Kasumi-1 (cell line): ENCODE measurements around the gene SSR3.

Experiments
- DNase-seq, 2 experiments: peaks; one replicate each; lab custom pipeline; 2025; lab: John Stamatoyannopoulos, UW

Gene SSR3

DNA sequence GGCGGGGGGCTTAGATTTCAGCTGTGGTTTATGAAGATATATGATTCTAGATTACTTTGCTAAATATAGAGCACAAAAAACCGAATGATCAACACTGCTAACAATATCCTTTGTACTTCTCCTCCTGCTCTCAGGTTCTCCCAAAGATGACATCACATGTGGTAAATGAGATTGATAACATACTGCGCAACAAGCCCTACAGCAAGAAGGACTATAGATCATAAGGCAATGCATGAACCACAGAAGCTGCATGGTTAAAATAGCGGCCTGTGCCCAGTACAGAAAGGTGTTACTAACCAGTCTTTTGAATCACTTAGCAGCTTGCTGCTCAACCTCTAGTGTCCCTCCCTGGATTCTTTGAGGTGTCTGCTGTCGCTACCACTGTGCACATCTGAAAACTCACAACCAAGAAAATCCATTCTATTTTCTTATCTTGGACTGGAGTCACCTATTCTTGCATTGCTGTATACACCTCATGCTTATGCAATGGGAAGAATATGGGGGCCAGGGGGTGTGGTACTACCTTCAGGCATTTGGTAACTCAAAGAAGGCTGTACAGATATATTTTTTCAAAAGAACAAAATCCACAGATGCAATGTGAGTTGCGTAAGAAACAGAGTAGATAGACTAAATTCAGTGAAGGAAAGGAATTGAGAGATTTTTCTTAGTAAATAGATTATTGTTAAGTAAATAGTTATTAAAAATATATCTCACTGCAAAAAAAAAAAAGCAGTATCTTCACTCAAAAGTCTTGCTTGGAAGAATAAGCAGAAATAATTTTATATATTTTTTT lies 18.2 kb downstream of the SSR3 start:
- no peak for DNase-seq

DNA sequence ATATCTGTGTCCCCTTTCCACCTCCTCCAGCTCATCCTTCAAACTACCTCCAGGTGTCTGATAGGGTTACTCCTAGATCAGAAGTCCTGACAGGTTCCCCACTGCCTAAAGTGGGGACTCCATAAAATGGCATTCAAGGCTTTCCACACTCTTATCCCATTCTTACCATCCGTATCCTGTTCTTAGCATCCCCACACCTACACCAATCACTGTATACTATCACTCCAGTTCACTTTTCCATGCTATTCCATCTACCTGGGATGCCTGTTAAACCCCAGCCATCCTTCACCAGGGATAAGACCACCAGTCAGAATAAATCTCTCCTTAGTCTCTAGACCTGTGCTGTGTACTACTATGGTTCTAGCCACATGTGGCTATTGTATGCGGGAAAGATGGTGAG lies 19.1 kb downstream of the SSR3 start:
- DNase-seq = no peak

- peak; percentile 51 to 67 for DNase-seq
Measured at GRCh38 chr3:156535162-156535627, 19.7 kb downstream of the SSR3 start.

DNA sequence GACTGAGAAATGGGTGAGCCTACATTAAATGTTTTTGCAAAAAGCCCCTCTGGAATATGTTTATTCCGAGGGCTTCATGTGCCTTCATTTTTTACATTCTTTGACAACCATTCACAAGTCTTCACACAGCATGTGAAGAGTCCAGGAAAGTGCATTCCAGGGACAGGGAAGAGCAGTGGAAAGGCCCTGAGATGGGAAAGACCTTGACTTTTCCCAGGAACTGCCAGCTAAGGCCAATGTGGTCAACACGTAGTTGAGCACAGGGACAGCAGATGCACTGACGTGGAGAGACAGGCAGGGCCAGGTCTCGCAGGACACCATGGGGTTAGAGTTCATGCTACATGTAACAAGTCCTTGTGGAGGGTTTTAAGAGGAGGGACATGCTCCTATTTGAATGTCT lies 21.7 kb downstream of the SSR3 start:
- no peak for DNase-seq

GRCh38 chr3:156532730-156533129 lies 22.2 kb downstream of the SSR3 start:
- DNase-seq = no peak

DNA sequence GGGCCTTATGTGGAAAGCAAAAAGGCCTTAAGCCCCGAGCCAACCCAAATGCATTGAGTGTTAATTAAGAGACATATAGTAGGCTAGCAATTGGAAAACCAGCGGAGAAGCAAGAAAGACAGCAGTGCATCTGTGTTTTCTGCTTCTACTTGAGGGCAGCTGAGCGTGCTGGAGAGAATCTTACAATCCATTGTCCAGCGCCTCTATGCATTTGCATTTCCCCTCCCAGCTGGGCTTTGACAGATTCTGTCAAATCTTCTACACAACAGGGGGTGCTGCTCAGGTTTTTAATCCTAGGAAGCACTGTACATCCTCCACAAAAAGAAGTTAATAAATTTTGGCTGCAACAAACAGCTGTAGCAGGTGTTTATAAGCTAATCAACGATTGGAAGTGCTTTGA lies 23.9 kb downstream of the SSR3 start:
- no peak for DNase-seq

DNA sequence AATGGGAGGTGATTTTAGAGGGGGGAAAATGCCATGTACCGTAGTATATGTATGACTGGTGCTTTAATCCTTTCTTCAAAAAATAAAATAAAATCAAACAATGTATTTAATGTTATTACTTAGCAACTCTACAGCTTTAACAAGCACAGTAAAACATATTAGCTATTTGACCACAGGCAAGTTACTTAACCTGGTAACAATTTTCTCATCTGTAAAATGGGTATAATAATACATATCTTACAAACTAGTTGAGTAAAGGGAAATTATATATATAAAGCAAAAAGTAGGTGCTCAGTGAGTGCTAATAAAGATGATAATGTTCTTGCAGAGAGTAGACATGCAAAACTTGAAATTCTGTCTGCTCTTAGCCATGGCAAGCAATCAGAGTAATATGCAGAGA lies 27.9 kb downstream of the SSR3 start:
- DNase-seq = no peak

DNA sequence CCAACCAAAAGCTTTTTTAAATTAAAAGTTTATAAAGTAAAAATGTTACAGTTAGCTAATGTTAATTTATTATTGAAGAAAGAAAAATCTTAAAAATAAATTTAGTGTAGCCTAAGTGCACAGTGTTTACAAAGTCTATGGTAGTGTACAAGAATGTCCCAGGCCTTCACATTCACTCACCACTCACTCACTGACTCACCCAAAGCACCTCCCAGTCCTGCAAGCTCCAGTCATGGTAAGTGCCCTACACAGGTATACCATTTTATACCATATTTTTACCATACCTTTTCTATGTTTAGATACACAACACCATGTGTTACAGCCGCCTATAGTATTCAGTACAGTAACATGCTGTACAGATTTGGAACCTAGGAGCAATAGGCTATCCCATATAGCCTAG lies 29.1 kb downstream of the SSR3 start:
- DNase-seq = no peak

DNA sequence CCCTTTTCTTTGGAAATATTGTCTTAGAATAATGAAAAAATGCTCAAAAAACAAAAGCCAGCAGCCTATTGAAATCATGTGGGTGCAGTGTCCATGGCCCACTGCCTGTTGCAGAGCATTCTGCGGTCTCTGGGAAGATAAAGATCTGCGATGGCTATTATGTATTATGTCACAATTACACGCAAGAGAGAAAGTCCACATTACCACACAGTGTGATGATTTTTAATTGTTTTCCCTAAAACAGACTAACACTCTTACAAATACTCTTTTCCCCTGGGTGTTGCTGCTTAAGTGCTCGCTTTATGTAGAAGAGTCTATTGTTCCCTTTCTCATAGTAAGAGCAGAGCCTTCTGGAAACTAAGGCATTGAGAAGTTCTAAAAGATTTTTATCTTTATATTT lies 32.2 kb downstream of the SSR3 start:
- DNase-seq = no peak

DNA sequence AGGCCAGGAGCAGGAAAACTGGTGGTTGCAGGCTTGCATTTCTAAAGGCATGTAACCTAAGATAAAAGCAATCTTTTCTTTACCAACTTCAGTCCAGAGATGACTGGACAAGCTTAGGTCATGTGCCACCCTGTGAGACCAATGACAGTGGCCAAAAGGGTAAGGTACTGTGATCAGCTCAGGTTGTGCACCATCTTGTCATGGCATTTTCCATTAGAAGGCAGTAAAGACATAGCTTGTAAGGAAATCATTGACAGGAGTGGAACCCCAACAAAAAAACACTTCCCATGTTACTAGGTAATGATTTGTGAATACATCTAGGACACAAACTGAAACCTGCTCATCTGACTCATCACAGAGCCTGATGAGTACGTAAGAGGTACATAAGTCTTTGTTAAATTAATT lies 35.2 kb downstream of the SSR3 start:
- no peak for DNase-seq

- DNase-seq = no peak
Measured at GRCh38 chr3:156518726-156519125, 36.2 kb downstream of the SSR3 start.

DNA sequence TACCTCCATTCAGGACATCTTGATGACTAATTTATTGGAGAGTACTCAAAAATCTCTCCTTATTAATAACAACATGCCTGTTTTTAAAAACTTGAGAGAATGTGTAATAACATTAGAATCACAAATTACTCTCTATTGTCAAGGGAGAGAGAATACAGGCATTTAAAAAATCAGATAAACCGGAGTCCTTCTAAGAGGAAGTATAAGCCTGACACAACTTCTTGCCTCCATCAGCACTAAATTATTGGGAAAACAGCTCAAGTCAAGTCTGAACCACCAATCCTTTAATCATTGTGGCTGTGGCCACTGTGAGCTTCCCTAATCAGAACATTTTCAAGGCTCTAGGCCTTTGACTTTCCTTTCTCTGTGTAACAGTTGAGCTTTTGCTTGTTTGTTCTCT lies 38.0 kb downstream of the SSR3 start:
- DNase-seq = no peak

DNA sequence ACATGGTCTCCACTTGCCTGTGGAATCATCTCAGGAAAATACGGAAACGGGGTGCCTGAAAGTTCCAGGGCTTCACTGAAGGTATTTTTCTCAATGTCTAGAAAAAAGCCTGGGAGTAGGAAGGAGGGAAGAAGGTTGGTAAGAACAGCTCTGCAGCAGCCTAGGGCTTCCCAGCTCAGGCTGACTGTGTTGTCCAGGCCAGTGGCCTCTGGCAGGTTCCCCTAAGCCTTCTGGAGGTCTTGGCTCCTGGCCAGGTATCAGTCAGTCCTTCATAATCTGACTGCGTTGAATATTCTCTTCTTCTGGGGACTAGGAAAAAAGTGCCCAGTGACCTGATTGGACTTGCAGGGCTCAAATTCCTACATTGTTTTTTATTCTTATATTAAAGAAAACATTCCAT lies 38.6 kb downstream of the SSR3 start:
- no peak for DNase-seq

- DNase-seq = no peak
Measured at GRCh38 chr3:156513619-156514018, 41.3 kb downstream of the SSR3 start.

- no peak for DNase-seq
Measured at GRCh38 chr3:156511987-156512677, 42.8 kb downstream of the SSR3 start.

GRCh38 chr3:156509189-156510174 lies 45.4 kb downstream of the SSR3 start:
- peak; percentile 70 to 88 for DNase-seq

- DNase-seq = no peak
Measured at GRCh38 chr3:156507285-156507684, 47.6 kb downstream of the SSR3 start.

DNA sequence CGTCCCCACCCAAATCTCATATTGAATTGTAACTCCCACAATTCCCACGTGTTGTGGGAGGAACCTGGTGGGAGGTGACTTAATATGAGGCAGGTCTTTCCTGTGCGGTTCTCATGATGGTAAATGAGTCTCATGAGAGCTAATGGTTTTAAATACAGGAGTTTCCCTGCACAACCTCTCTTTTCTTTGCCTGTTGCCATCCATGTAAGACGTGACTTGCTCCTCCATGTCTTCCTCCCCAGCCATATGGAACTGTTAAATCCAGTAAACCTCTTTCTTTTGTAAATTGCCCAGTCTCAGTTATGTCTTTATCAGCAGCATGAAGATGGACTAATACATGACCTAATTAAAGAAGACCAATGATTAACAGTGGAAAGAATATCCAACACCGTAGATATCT lies 56.6 kb downstream of the SSR3 start:
- no peak for DNase-seq

DNA sequence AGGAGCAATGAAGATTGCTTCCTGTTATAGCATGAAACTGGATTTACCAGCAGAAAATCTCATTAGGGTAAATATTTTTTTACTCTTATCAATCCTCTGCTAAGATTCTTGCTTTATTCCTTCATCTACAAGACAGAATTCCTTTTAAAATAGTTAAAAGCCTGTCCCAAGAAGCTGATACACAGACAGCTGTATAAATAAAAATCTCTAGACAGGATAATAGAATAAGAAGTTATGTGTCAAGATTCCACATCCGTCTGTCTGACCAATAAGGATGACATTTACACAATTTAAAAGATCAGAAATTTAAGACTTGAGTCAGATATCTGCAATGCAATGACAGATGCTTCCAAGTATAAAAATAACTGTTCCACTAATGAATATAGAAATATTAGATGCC lies 57.6 kb downstream of the SSR3 start:
- DNase-seq = no peak

DNA sequence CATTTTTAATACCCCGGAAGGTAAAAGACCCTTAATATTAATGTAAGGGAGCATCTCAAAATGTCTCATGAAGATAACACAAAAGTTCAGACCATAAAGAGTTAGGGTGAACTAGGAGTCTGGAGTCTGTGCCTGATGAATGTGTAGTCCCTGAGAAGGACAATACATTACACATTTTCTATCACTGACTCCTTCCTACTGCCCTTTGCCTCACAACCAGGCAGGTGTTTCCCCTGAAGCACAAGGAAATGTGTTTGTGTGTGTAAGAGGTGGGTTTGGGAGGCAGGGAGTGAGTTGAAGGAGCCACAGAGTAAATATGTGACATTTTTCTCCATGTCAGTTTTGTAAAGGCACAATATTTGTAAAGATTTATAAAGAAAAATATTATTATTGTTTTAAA lies 59.1 kb downstream of the SSR3 start:
- no peak for DNase-seq

- DNase-seq = no peak
Measured at GRCh38 chr3:156493887-156494286, 61.0 kb downstream of the SSR3 start.

DNA sequence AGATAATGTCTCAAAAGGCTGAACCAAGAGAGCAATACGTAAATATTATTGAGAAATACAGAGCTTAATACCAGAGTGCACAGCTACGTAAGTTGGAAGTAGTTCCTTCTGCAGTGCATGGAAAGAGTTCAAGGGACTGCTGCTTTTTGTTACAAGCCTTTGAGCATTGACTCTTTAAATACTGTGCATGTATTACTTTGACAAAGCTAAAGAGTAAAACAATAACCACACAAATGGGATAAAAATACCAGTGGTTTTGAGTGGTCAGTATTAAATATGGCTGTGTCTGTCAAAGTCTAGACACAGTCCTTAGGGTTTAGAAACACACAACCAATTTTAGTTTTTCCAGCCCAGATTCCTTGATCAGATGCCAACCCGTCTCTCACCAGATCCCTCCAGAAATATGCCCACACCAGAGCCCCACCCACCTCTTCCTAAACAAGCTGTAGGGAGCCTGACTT lies 62.1 kb downstream of the SSR3 start:
- no peak for DNase-seq
